GM13976 (cell line): ENCODE data around the gene GIT1.

Source experiments
- DNase-seq: peaks from one replicate; pipeline ENCODE4 v3.0.0; 2012; ENCODE audit warnings: low spot score
- in situ Hi-C: fragments of 300-500 bp; cut with MboI; formaldehyde crosslinking; loops from one replicate; pipeline ENCODE4 v1.12.0; 2022; ENCODE audit warnings: low sequenced_read_pairs, mixed read lengths, inconsistent platforms; ENCODE audit not compliant: unreplicated experiment
- TF ChIP-seq, protein P1 (sequence below): IDR thresholded peaks from 2 replicates; pipeline ENCODE4 v1.5.1; 2012; ENCODE audit warnings: borderline replicate concordance, mild to moderate bottlenecking; ENCODE audit not compliant: insufficient read depth; ENCODE audit errors: extremely low read depth, missing control alignments, control extremely low read depth

GIT1 gene

DNA sequence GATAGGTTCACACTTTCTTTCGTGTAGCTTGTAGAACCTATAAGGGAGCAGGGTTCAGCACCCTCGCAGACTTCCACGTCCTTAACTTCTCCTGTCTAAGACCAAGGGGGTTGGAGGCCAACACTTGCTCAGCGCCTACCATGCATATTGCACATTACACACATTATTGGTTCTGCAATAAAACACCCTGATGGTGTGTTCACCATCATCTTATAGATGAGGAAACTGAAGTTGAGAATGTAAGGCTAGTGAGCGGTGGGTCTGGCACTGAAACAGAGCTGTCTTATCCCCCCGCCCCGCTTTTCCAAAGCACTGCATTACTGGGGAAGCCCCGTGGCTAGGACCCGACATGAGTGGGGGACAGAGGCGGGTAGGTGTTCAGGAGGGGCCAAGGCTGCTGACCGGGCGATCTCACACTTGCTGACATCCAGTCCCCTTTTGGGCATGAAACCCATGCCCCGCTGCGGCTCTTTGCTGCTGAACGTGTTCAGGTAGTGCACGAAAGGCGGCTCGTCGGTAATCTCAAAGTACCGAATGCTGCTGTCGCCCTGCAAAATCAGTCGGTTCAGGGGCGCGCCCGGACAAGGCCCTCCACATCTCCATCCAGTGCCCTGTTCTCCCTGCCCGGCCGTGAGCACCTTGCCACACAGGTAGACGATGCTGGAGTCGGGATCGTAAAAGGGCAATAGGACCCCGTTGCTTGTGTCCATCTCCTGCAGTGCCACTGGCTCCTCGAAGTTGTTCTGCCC lies 27.0 kb upstream of the GIT1 start:
- no peak for DNase-seq
- TF ChIP-seq, protein P1, sequence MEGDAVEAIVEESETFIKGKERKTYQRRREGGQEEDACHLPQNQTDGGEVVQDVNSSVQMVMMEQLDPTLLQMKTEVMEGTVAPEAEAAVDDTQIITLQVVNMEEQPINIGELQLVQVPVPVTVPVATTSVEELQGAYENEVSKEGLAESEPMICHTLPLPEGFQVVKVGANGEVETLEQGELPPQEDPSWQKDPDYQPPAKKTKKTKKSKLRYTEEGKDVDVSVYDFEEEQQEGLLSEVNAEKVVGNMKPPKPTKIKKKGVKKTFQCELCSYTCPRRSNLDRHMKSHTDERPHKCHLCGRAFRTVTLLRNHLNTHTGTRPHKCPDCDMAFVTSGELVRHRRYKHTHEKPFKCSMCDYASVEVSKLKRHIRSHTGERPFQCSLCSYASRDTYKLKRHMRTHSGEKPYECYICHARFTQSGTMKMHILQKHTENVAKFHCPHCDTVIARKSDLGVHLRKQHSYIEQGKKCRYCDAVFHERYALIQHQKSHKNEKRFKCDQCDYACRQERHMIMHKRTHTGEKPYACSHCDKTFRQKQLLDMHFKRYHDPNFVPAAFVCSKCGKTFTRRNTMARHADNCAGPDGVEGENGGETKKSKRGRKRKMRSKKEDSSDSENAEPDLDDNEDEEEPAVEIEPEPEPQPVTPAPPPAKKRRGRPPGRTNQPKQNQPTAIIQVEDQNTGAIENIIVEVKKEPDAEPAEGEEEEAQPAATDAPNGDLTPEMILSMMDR = no peak
- in situ Hi-C loops = no loop called here

DNA sequence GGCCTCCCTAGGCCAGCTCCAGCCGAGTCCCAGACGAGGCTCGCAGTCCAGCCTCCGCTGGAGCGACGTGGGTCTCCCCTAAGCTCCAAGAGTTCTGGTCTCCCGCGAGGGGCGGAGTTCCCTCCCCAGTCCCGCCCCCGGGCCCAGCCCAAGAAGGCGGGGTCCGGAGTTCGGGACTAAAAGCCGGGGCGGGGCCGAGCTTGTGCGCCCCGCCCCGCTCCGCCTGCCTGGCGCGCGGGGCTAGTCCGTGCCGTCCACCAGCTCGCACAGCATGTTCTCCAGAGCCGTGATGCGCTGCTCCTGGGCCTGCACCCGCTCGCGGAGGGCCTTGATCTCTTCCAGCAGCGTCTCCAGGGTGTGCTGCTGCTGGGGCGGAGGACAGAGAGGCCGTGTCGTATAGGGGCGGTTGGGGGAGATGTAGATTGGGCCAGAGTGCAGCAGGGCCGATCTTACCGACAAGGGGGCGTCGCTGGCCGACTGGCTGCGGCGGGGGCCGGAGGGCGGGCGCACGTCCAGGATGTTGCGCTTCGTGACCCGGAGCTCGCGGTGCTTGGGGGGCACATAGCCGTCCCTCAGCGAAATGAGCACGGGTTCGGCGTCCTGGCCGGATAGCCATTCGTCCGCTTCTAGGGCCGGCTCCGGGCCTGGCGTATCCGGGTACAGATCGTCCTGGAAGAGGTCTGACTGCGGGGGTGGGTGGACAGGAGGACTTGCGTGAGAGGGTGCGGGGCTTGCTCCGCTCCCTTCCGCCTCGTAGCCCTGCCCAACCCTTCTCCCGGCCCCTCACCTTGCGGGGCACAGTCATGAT lies 26.2 kb upstream of the GIT1 start:
- TF ChIP-seq, protein P1 = no peak
- in situ Hi-C loops = no loop called here
- DNase-seq = peak; percentile 94

DNA sequence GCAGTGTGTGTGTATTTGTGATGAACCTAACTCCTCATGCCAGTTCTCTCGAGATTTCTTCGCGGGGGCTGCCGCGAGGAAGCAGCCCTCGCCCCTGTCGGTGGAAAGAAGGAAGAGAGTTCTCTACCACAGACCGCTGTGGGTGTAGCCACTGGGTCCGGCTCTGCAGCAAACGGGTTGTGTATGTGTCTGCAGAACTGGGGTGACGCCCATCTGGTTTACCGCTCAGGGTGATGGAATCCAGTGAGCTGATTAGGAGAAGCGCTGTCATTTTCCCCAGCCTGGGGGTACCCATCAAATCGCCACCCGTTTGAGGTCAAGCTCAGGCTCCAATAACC lies 25.6 kb upstream of the GIT1 start:
- TF ChIP-seq, protein P1 = no peak
- DNase-seq = peak; percentile 53
- in situ Hi-C loops = no loop called here

DNA sequence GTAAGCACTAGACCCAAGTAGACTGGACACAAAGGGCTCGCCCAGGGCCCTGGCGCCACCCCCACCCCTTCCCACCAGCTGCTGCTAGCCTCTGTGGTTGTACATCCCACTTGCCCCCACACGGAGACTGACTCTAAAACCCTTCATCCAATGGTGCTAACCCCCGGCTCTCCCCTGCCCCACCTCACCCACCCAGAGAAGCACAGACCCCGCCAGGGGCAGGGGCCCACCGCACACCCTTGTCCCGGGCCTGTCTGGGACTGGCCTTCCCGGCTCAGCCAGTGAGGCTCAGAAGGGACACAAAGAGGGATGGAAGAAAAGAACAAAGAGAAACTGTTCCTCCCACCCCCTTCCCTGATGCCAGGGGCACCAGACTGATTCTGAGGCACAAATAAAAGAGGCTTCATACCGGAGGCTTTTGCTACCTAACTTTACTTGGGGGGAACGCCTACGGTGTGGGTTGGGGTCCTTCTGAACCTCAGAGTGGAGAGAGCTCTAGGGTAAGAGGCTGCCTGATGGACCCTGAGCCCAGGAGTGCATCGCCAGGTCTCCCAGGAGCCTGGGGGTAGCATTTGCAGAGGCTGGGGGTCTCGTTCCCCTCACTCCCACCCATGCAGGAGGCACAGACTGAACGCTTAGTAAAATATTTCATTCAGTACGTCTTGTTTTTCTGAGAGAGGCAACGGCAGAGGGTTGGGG lies 25.1 kb upstream of the GIT1 start:
- in situ Hi-C loops = no loop called here
- TF ChIP-seq, protein P1 = no peak

DNA sequence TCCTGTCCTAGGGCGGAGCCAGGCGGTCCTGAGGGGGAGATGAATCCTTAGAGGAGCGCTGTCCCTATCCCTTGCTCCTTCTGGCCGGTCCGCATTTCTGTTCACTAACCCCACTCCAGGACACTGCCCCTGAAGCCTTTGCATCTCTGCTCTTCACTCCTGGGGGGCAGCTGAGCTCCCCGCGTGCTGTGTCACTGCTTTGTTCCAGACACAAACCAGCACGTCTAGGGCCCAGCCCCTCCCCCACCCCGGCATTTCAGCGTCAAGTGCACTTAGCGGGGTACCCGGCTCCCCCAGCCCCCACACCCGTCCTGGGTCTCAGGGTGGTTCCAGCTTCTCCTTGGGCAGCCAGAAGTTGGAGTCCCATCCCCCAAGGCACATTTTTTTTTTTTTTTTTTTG lies 24.4 kb upstream of the GIT1 start:
- TF ChIP-seq, protein P1 = no peak
- in situ Hi-C loops = no loop called here
- no peak for DNase-seq

More for the DNA sequence above, 25.1 kb upstream of the GIT1 start:
- DNase-seq = no peak

DNA sequence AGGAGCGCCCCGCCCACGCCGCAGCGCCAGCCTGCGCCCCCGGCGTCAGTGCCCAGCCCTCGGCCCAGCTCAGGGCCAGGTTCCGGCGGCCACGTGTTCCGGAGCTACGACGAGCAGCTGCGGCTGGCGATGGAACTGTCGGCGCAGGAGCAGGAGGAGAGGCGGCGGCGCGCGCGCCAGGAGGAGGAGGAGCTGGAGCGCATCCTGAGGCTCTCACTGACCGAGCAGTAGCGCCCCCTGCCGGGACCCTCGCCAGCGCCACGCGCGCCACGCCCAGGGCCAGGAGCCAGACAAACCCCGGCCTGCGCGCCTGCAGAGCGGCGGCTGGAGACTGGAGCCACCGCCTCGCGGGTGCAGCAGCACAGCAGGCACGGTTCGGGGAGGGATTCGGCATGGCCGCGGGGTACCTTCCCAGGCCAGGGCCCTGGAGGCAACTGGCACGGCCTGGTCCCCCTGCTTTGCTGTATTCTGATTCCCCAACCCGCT lies 23.9 kb upstream of the GIT1 start:
- in situ Hi-C loops = no loop called here
- TF ChIP-seq, protein P1 = peak; percentile 96
- peak; percentile 89 for DNase-seq
